Small intestine (tissue), 7 donors: Measurements from ENCODE around the gene COL23A1. TPM values are rescaled to one million over a fixed set of nuclear protein-coding genes. Genes with fewer than 3 reads are reported as not detected.

Source experiments
- DNase-seq, 2 donors: peaks; one replicate each; pipeline versions ENCODE4 v3.0.0 to v3.0.0-alpha.2; 2013
- FAIRE-seq: peaks from 2 replicates; lab custom pipeline; 2012; peaks lifted over from hg19 to GRCh38; lab: Jason Lieb, UNC
- H3K27ac ChIP-seq, 3 donors: one replicate each; pipeline ENCODE4 v1.5.1; 2013; ENCODE audit warnings: low read length in 2 of 3, mild to moderate bottlenecking in 2 of 3, control low read depth in 1 of 3, inconsistent platforms in 1 of 3, low read depth in 1 of 3, moderate library complexity in 1 of 3
- H3K27me3 ChIP-seq, 3 donors: one replicate each; pipeline ENCODE4 v1.6.1; 2013; ENCODE audit warnings: low read length in 3 of 3, inconsistent platforms in 1 of 3; ENCODE audit not compliant: control insufficient read depth in 3 of 3, insufficient read depth in 3 of 3
- H3K36me3 ChIP-seq, 3 donors: one replicate each; pipeline ENCODE4 v1.6.1; 2013; ENCODE audit warnings: low read length in 3 of 3, inconsistent platforms in 1 of 3, low read depth in 1 of 3, mild to moderate bottlenecking in 1 of 3, moderate library complexity in 1 of 3; ENCODE audit not compliant: control insufficient read depth in 3 of 3, insufficient read depth in 2 of 3
- H3K4me1 ChIP-seq, 3 donors: one replicate each; pipeline ENCODE4 v1.6.1; 2013; ENCODE audit warnings: low read length in 2 of 3, inconsistent platforms in 1 of 3, low read depth in 1 of 3, mild to moderate bottlenecking in 1 of 3, moderate library complexity in 1 of 3; ENCODE audit not compliant: control insufficient read depth in 3 of 3, insufficient read depth in 2 of 3
- H3K4me3 ChIP-seq, 3 donors: one replicate each; pipeline ENCODE4 v1.5.1; 2013; ENCODE audit warnings: low read length in 3 of 3, control low read depth in 1 of 3, inconsistent platforms in 1 of 3, low read depth in 1 of 3, mild to moderate bottlenecking in 1 of 3, moderate library complexity in 1 of 3
- H3K9me3 ChIP-seq, 2 donors: one replicate each; pipeline ENCODE4 v1.6.1; 2013; ENCODE audit warnings: low read depth in 1 of 2, low read length in 1 of 2; ENCODE audit not compliant: control insufficient read depth in 2 of 2, insufficient read depth in 1 of 2
- WGBS, 3 donors: extraction: QIAGEN DNeasy Blood & Tissue Kit; methylation state at CpG; one replicate each; pipeline ENCODE4 v1.1.7; 2013; 5-methylcytosine and 5-hydroxymethylcytosine counted together
- polyA plus RNA-seq, 4 donors: library from polyadenylated mRNA; stranded (reverse) in 3 of 4; unstranded in 1 of 4; fragments of 200-250 nt in 3 of 4; fragments of 120-200 nt in 1 of 4; gene quantifications; one replicate each; pipeline versions ENCODE4 v1.2.1 to v1.2.3, GENCODE V29; 2013
- donor health status: healthy with polysubstance abuse.
- donor health status: control.
- donor health status: control.
- donor health status: Bipolar disorder and iron deficiency.
- donor health status: healthy.

COL23A1 gene
- polyA plus RNA-seq, 4 donors: 1.4 to 3.2 (median 1.6) TPM; not detected in 1

- WGBS, 3 donors: 58 to 77% (median 64%) methylated on average over 8 of the region's 8 CpGs
- DNase-seq (no peak), FAIRE-seq (no peak)
- peaks cover 0 to 6% (median 0%) of the 10 kb centered on the region in 3 donors for H3K4me1 ChIP-seq
- H3K36me3 ChIP-seq: no peaks in the 10 kb centered on the region
- no peaks in the 10 kb centered on the region for H3K27me3 ChIP-seq
- H3K27ac ChIP-seq: no peak overlapping the region
- H3K9me3 ChIP-seq: peaks cover 0 to 15% of the 10 kb centered on the region in 2 donors
- H3K4me3 ChIP-seq: no peak overlapping the region
These were observed 118.5 kb downstream of the COL23A1 start for GRCh38 chr5:178471711-178472110.

GRCh38 chr5:178470760-178471025 lies 119.5 kb downstream of the COL23A1 start:
- no peak overlapping the region for H3K27ac ChIP-seq
- FAIRE-seq (no peak), DNase-seq (no peak)
- H3K36me3 ChIP-seq: no peaks in the 10 kb centered on the region
- H3K9me3 ChIP-seq: peaks cover 0 to 10% of the 10 kb centered on the region in 2 donors
- peaks cover 0 to 6% (median 0%) of the 10 kb centered on the region in 3 donors for H3K4me1 ChIP-seq
- 78 to 91% (median 82%) methylated on average over 6 of the region's 6 CpGs for WGBS, 3 donors
- no peaks in the 10 kb centered on the region for H3K27me3 ChIP-seq
- no peak overlapping the region for H3K4me3 ChIP-seq

GRCh38 chr5:178469975-178470759 lies 120.0 kb downstream of the COL23A1 start:
- Histone ChIP-seq H3K4me1 (peaks cover 0 to 6% (median 0%) of the 10 kb centered on the region in 3 donors), H3K36me3 (no peaks in the 10 kb centered on the region), H3K9me3 (peaks cover 0 to 4% of the 10 kb centered on the region in 2 donors), H3K27ac (no peak overlapping the region), H3K27me3 (no peaks in the 10 kb centered on the region), H3K4me3 (no peak overlapping the region)
- 66 to 78% (median 71%) methylated on average over 18 of the region's 18 CpGs for WGBS, 3 donors
- DNase-seq: no peak
- no peak for FAIRE-seq

- no peak overlapping the region for H3K4me3 ChIP-seq
- no peak overlapping the region for H3K27ac ChIP-seq
- H3K36me3 ChIP-seq: no peaks in the 10 kb centered on the region
- H3K4me1 ChIP-seq: peaks cover 0 to 6% (median 0%) of the 10 kb centered on the region in 3 donors
- no peaks in the 10 kb centered on the region for H3K9me3 ChIP-seq
- FAIRE-seq (no peak), DNase-seq (no peak)
- WGBS, 3 donors: 79 to 86% (median 81%) methylated on average over 28 of the region's 28 CpGs
- no peaks in the 10 kb centered on the region for H3K27me3 ChIP-seq
These were observed 120.9 kb downstream of the COL23A1 start for GRCh38 chr5:178469011-178469974.

- Histone ChIP-seq H3K36me3 (no peaks in the 10 kb centered on the region), H3K27ac (peak overlapping the region in 2 of 3 donors; percentile 39 to 60), H3K27me3 (no peaks in the 10 kb centered on the region), H3K9me3 (no peaks in the 10 kb centered on the region), H3K4me1 (peaks cover 0 to 6% (median 0%) of the 10 kb centered on the region in 3 donors), H3K4me3 (no peak overlapping the region)
- DNase-seq: no peak
- no peak for FAIRE-seq
- WGBS, 3 donors: 48 to 54% (median 48%) methylated on average over 17 to 18 of the region's 18 CpGs
These were observed 122.0 kb downstream of the COL23A1 start for GRCh38 chr5:178468196-178468685.

DNA sequence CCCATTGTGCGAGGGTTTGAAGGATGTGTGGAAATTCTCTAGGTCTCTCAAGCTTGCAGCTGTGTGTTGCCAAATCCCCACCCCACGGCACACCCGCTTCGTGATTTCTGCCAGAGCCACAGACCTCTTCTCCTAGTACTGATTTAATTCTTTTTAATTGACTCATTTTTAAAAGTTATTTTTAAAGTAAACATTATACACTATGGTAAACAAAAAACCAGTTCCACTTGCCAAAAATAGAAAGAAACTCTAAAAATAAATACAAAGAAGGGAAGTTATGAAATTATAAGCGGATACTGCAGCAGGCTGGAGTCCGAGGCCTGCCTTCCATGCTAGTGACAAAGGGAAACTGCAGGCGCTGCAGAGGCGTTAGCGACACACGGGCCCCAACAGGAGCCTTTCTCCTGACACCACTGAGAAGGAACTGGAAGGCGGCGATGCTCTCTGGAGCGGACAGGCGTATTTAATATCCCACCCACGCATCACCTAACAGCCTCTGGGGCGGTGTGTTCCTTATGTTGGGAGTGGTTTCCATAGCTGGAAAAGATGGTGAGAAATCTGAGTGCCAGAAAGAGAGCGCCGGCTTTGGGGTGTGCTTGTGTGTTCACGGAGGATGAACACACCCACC lies 122.5 kb downstream of the COL23A1 start:
- no peak for FAIRE-seq

GRCh38 chr5:178467205-178467567 lies 123.0 kb downstream of the COL23A1 start:
- H3K4me1 ChIP-seq: peaks cover 0 to 6% (median 0%) of the 10 kb centered on the region in 3 donors
- WGBS, 3 donors: 56 to 58% (median 56%) methylated on average over 7 of the region's 7 CpGs
- H3K27ac ChIP-seq: peak overlapping the region in 2 of 3 donors; percentile 60 to 73
- DNase-seq (no peak), FAIRE-seq (no peak)
- no peaks in the 10 kb centered on the region for H3K27me3 ChIP-seq
- no peaks in the 10 kb centered on the region for H3K9me3 ChIP-seq
- no peaks in the 10 kb centered on the region for H3K36me3 ChIP-seq
- no peak overlapping the region for H3K4me3 ChIP-seq

More for the DNA sequence above, 122.5 kb downstream of the COL23A1 start:
- Histone ChIP-seq H3K27me3 (no peaks in the 10 kb centered on the region), H3K27ac (peak overlapping the region in 2 of 3 donors; percentile 60 to 73), H3K4me1 (peaks cover 0 to 6% (median 0%) of the 10 kb centered on the region in 3 donors), H3K9me3 (no peaks in the 10 kb centered on the region), H3K36me3 (no peaks in the 10 kb centered on the region), H3K4me3 (no peak overlapping the region)
- peak in 1 of 2 donors; percentile 22 for DNase-seq
- 51 to 76% (median 72%) methylated on average over 19 of the region's 19 CpGs for WGBS, 3 donors

- WGBS, 3 donors: 88 to 94% (median 89%) methylated on average over 6 of the region's 6 CpGs
- Histone ChIP-seq H3K4me3 (no peak overlapping the region), H3K27me3 (no peaks in the 10 kb centered on the region), H3K9me3 (no peaks in the 10 kb centered on the region), H3K4me1 (peaks cover 0 to 6% (median 0%) of the 10 kb centered on the region in 3 donors), H3K27ac (no peak overlapping the region), H3K36me3 (no peaks in the 10 kb centered on the region)
- FAIRE-seq (no peak), DNase-seq (no peak)
These were observed 123.9 kb downstream of the COL23A1 start for GRCh38 chr5:178466342-178466741.
